GM23248 (cell line): Measurements from ENCODE around the gene RFX4. TPM values are rescaled to one million over a fixed set of nuclear protein-coding genes. Genes with fewer than 3 reads are reported as not detected.

ENCODE experiments used
- DNase-seq: peaks from one replicate; pipeline ENCODE4 v3.0.0-alpha.2; 2015
- H2AFZ ChIP-seq: fragments of 200-600 bp; sonication (generic); 2 replicates; pipeline ENCODE4 v1.6.1; 2016; ENCODE audit warnings: antibody characterized with exemption
- H3F3A ChIP-seq: fragments of 200-600 bp; sonication (generic); 2 replicates; pipeline ENCODE4 v1.6.1; 2016; ENCODE audit warnings: mild to moderate bottlenecking, antibody characterized with exemption, mixed run types; ENCODE audit not compliant: insufficient read depth
- H3K27ac ChIP-seq: fragments of 200-600 bp; sonication (generic); 2 replicates; pipeline ENCODE4 v1.5.1; 2016; ENCODE audit warnings: mild to moderate bottlenecking
- H3K27me3 ChIP-seq: fragments of 200-600 bp; sonication (generic); replicated peaks from 2 replicates; pipeline ENCODE4 v1.6.1; 2016; ENCODE audit warnings: mild to moderate bottlenecking; ENCODE audit not compliant: insufficient read depth
- H3K36me3 ChIP-seq: fragments of 200-600 bp; sonication (generic); 2 replicates; pipeline ENCODE4 v1.6.1; 2016; ENCODE audit warnings: low read depth, mild to moderate bottlenecking
- H3K4me1 ChIP-seq: fragments of 200-600 bp; sonication (generic); 2 replicates; pipeline ENCODE4 v1.6.1; 2016; ENCODE audit warnings: mild to moderate bottlenecking; ENCODE audit not compliant: insufficient read depth
- H3K4me2 ChIP-seq: fragments of 200-600 bp; sonication (generic); one replicate; pipeline ENCODE4 v1.6.1; 2016; ENCODE audit warnings: mild to moderate bottlenecking; ENCODE audit not compliant: unreplicated experiment
- H3K4me3 ChIP-seq: fragments of 200-600 bp; sonication (generic); 2 replicates; pipeline ENCODE4 v1.5.1; 2016; ENCODE audit warnings: mild to moderate bottlenecking
- H3K79me2 ChIP-seq: fragments of 200-600 bp; sonication (generic); 2 replicates; pipeline ENCODE4 v1.6.1; 2016; ENCODE audit warnings: mild to moderate bottlenecking; ENCODE audit not compliant: insufficient read depth
- H3K9ac ChIP-seq: fragments of 200-600 bp; sonication (generic); 2 replicates; pipeline ENCODE4 v1.6.1; 2016; ENCODE audit warnings: mild to moderate bottlenecking
- H3K9me2 ChIP-seq: fragments of 200-600 bp; sonication (generic); 2 replicates; pipeline ENCODE4 v1.6.1; 2016; ENCODE audit warnings: mixed run types, mild to moderate bottlenecking, moderate library complexity; ENCODE audit not compliant: insufficient read depth
- H3K9me3 ChIP-seq: fragments of 200-600 bp; sonication (generic); one replicate; pipeline ENCODE4 v1.6.1; 2017; ENCODE audit warnings: low read depth
- H4K20me1 ChIP-seq: fragments of 200-600 bp; sonication (generic); 2 replicates; pipeline ENCODE4 v1.6.0; 2016; ENCODE audit not compliant: insufficient read depth
- EZH2 ChIP-seq: fragments of 200-600 bp; sonication (generic); IDR thresholded peaks from 2 replicates; pipeline ENCODE4 v1.6.1; 2018; ENCODE audit warnings: antibody characterized with exemption, mild to moderate bottlenecking; ENCODE audit not compliant: insufficient read depth, poor library complexity, severe bottlenecking
- EZH2phosphoT487 ChIP-seq: fragments of 200-600 bp; sonication (generic); IDR thresholded peaks from 2 replicates; pipeline ENCODE4 v1.6.1; 2018; ENCODE audit warnings: antibody characterized with exemption, moderate library complexity, mild to moderate bottlenecking, low read depth; ENCODE audit not compliant: insufficient read depth
- WGBS, 2 experiments: methylation state at CpG; one replicate each; pipeline ENCODE4 v1.1.6; 2015 to 2017; ENCODE audit warnings: low lambda C conversion rate in 2 of 2, low coverage in 1 of 2; ENCODE audit errors: missing lambda C conversion rate in 2 of 2; 5-methylcytosine and 5-hydroxymethylcytosine counted together
- in situ Hi-C: fragments of 300-500 bp; cut with MboI; formaldehyde crosslinking; loops from 2 replicates; pipeline ENCODE4 v1.15.0; 2020
- polyA plus RNA-seq: library from polyadenylated mRNA; unstranded; fragments of >200 nt; fragmentation: Nextera tagmentation; extraction: Ambion mirVana; gene quantifications from 2 replicates; pipeline ENCODE4 v1.2.1, GENCODE V29; 2016
- total RNA-seq: library from RNA; depleted of rRNA; stranded (reverse); fragments of >200 nt; shearing (Covaris generic); gene quantifications from 2 replicates; pipeline ENCODE4 v1.2.3, GENCODE V29; 2014

RFX4 gene
- total and polyA plus RNA-seq, 2 experiments from 2014 or later = not detected

DNA sequence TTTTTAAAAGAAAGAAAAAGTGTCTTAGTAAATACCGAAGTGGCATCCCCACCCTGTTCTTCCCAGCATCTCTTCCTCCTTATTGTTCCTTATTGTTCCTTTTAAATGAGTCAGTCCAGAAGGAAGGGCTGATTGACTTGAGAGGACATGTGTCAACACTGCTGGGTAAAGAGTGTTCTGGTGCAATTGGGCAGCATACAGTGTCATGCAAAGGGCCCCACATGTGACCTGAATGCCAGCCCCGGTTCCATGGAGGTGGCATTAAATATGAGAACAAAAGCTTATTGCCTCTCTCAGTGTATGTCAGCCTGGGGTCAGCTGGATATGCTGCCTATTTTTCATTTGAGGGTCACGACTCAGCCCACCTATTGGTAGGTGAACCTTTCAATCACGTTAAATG is 132.8 kb downstream of the RFX4 start:
- no peak for DNase-seq
- Histone ChIP-seq H3K9me3 (no peaks in the 10 kb centered on the region), H3K79me2 (no peaks in the 10 kb centered on the region), H3K27ac (no peak overlapping the region), H3K4me3 (no peak overlapping the region), H2AFZ (no peak overlapping the region), H3K4me1 (no peaks in the 10 kb centered on the region), H3K4me2 (no peak overlapping the region), H3K27me3 (no peaks in the 10 kb centered on the region), H3K9me2 (no peaks in the 10 kb centered on the region), H3K36me3 (no peaks in the 10 kb centered on the region), H3F3A (no peaks in the 10 kb centered on the region), H4K20me1 (no peaks in the 10 kb centered on the region), H3K9ac (no peak overlapping the region)
- WGBS, 2 experiments = 60 to 69% methylated on average over 4 of the region's 4 CpGs
- in situ Hi-C loops = no loop called here
- TF ChIP-seq EZH2phosphoT487 (no peak), EZH2 (no peak)

DNA sequence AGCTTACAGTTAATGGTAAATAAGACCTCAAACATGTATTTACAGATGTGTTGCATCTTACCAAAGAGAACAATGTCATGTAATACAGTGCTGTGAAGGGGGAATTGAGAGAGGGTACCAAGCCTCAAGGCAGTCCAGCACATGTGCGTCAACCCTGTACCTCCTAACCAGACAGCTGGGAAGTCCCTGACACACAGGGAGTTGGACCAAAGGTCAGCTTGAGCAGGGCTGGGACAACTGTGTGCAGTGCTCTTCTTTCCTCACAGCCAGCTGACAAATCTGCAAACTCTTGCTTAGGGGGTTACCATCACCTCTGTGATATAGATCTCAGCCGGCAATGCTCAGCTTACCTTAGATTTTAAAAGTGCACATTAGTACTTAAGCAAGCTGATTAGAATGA is 134.9 kb downstream of the RFX4 start:
- TF ChIP-seq EZH2phosphoT487 = no peak
- TF ChIP-seq EZH2 = no peak
- Histone ChIP-seq H3K27me3 (no peaks in the 10 kb centered on the region), H3K27ac (no peak overlapping the region), H3K4me1 (no peaks in the 10 kb centered on the region), H3K9ac (no peak overlapping the region), H3K9me3 (no peaks in the 10 kb centered on the region), H3K4me2 (no peak overlapping the region), H3K79me2 (no peaks in the 10 kb centered on the region), H4K20me1 (no peaks in the 10 kb centered on the region), H3F3A (no peaks in the 10 kb centered on the region), H3K4me3 (no peak overlapping the region), H3K36me3 (no peaks in the 10 kb centered on the region), H3K9me2 (no peaks in the 10 kb centered on the region), H2AFZ (no peak overlapping the region)
- DNase-seq = no peak
- WGBS, 2 experiments = 86 to 92% methylated on average over 2 of the region's 2 CpGs
- in situ Hi-C loops = no loop called here

DNA sequence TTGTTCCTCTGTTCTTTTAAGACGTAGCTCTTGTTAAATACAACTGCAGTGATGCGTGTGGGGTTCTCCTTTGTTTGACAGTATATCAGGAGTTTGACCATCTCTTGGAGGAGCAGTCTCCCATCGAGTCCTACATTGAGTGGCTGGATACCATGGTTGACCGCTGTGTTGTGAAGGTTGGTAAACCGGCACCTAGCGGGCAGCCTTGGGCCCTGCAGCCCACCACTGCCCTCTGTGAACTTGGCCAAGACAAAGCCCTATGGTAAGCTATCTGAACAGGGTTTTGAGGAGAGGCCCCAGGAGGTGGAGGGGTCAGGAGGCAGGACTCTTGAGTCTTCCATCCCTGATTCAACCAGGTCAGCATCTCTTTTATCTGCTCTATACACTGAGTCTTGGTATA is 137.1 kb downstream of the RFX4 start:
- Histone ChIP-seq H2AFZ (no peak overlapping the region), H3K9me3 (no peaks in the 10 kb centered on the region), H3K79me2 (no peaks in the 10 kb centered on the region), H3K9me2 (no peaks in the 10 kb centered on the region), H3K4me1 (no peaks in the 10 kb centered on the region), H3K36me3 (no peaks in the 10 kb centered on the region), H3K27ac (no peak overlapping the region), H4K20me1 (no peaks in the 10 kb centered on the region), H3K9ac (no peak overlapping the region), H3K4me2 (no peak overlapping the region), H3K27me3 (no peaks in the 10 kb centered on the region), H3F3A (no peaks in the 10 kb centered on the region), H3K4me3 (no peak overlapping the region)
- 69 to 75% methylated on average over 6 of the region's 6 CpGs for WGBS, 2 experiments
- TF ChIP-seq EZH2 (no peak), EZH2phosphoT487 (no peak)
- DNase-seq = no peak
- in situ Hi-C loops = no loop called here

DNA sequence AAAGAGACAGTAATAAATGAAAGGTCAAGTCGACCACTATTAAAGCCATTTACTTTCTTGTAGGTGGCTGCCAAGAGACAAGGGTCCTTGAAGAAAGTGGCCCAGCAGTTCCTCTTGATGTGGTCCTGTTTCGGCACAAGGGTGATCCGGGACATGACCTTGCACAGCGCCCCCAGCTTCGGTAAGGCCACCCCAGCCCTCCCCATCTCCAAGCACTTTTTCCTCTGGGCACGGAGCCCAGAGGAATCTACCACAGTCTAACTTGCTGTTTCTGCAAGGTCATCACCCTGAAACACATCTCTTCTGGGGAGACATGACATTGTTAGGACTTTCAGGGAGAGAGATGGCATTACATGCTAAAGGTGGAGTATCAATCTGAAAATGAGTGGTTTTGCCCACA is 137.9 kb downstream of the RFX4 start:
- in situ Hi-C loops = no loop called here
- H3K27ac ChIP-seq = no peak overlapping the region
- no peaks in the 10 kb centered on the region for H3K4me1 ChIP-seq
- H3K36me3 ChIP-seq = no peaks in the 10 kb centered on the region
- H2AFZ ChIP-seq = no peak overlapping the region
- H3K79me2 ChIP-seq = no peaks in the 10 kb centered on the region
- no peaks in the 10 kb centered on the region for H4K20me1 ChIP-seq
- H3K4me2 ChIP-seq = no peak overlapping the region
- no peak overlapping the region for H3K4me3 ChIP-seq
- 57 to 65% methylated on average over 6 of the region's 6 CpGs for WGBS, 2 experiments
- no peak for DNase-seq
- H3K9me2 ChIP-seq = no peaks in the 10 kb centered on the region
- H3K27me3 ChIP-seq = no peaks in the 10 kb centered on the region
- H3F3A ChIP-seq = no peaks in the 10 kb centered on the region
- TF ChIP-seq EZH2 (no peak), EZH2phosphoT487 (no peak)
- no peaks in the 10 kb centered on the region for H3K9me3 ChIP-seq
- H3K9ac ChIP-seq = no peak overlapping the region

DNA sequence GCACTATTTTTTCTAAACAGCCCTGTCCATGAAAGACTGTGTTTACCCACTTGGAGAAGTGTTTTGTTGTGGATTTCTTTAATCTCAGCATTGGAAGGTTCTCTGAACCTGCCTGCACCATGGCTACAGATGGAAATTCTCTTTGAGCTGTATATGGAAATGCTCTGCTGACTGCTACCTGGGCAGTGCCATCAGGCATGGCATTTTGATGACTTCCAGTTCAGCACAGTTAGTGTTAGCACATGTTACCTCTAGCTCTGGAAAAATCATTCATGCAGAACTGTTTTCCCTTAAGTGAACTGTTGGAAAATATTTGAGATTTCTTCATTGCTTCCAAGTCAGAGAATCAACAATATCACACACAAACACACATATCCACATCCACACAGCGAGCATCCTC is 139.1 kb downstream of the RFX4 start:
- Histone ChIP-seq H4K20me1 (no peaks in the 10 kb centered on the region), H3K9me2 (no peaks in the 10 kb centered on the region), H3K9me3 (no peaks in the 10 kb centered on the region), H3K36me3 (no peaks in the 10 kb centered on the region), H3K4me3 (no peak overlapping the region), H3K27ac (no peak overlapping the region), H3F3A (no peaks in the 10 kb centered on the region), H3K79me2 (no peaks in the 10 kb centered on the region), H3K9ac (no peak overlapping the region), H3K27me3 (no peaks in the 10 kb centered on the region), H2AFZ (no peak overlapping the region), H3K4me2 (no peak overlapping the region), H3K4me1 (no peaks in the 10 kb centered on the region)
- no peak for DNase-seq
- in situ Hi-C loops = no loop called here
- 11 to 27% methylated on average over 1 of the region's 1 CpG for WGBS, 2 experiments
- TF ChIP-seq EZH2 (no peak), EZH2phosphoT487 (no peak)
